ENCODE results near the gene FCRL3.
"Not testable (repeated sequence)": the region's sequence is repeated elsewhere in the genome, so short reads cannot be mapped to it uniquely, and the experiment has no call there.

FCRL3 gene, protein sequence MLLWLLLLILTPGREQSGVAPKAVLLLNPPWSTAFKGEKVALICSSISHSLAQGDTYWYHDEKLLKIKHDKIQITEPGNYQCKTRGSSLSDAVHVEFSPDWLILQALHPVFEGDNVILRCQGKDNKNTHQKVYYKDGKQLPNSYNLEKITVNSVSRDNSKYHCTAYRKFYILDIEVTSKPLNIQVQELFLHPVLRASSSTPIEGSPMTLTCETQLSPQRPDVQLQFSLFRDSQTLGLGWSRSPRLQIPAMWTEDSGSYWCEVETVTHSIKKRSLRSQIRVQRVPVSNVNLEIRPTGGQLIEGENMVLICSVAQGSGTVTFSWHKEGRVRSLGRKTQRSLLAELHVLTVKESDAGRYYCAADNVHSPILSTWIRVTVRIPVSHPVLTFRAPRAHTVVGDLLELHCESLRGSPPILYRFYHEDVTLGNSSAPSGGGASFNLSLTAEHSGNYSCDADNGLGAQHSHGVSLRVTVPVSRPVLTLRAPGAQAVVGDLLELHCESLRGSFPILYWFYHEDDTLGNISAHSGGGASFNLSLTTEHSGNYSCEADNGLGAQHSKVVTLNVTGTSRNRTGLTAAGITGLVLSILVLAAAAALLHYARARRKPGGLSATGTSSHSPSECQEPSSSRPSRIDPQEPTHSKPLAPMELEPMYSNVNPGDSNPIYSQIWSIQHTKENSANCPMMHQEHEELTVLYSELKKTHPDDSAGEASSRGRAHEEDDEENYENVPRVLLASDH

DNA sequence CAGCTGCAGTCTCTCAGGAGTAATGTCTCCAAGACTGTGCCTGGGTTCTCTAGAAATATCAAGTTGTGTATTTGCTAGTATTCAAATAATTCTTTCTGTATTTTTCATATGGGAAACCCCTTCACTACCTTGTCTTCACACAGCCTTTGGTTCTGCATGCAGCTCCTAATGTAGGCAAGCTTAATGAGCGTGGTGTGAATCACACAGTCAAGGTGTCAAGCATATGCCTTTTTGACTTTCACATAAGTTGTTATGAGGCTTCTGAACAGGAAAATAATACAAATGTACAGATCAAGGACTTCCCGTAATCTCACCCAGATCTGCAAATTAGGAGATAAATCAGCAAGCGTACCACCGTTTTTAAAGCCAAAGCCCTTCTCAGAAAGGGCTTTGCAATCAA, at the start of gene FCRL3:
Gene FCRL3 (minus strand): TSS at position 38 of the 400 bp plus-strand sequence. CDS start 280 bp downstream, outside the sequence.
- DNase-seq = no peak

DNA sequence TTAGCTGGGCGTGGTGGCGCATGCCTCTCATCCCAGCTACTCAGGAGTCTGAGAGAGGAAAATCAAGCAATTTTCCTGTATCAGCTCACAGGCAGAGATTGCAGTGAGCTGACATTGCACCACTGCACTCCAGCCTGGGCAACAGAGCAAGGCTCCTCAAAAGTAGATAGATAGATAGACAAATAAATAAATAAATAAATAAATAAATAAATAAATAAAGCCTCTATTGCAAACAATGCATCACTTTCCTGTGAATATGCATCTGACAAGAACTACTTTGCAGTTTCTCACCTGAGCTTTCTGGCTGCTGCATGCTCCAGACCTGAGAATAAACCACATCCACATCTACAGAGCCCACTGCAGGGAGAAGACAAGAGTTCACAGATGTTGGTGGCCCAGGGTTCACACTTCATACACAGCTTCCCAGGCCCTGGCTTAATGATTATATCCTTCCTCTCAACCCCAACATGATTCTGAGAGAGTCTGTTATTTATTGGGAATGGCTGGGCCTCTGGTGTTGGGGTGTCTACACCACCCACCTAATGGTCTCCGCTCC, 47.8 kb upstream of the FCRL3 start:
- no peak for DNase-seq

DNA sequence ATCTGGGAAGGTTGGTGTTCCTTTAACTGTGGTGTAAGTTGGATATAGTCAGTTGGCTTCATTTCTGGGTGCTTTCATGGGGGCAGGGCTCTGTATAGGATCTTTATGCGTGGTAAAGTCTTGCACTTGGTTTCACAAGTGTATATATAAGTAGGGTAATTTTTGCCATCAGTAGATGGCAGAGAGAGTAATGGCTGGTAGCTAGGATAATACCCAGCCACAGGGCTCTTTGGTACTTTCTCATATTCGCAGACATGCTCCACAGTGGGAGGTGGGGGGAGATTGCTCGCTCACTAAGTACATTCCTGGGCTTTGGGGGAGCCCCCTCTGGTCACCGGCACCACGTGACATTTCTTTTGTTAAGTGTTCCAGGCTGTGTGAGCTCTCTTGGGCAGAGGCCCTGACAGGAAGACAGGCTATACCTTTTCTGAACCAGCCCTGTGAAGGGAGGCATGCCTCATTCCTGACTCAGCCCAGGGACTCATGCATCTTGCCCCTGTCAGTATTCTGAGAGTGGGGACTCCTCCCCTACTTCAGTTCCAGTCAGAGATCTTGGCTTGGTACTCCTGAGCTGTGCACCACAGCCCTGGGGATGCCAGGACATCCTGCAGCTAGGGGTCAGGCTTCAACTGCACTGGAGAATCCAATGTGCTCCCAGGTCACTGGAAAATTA, 38.8 kb upstream of the FCRL3 start:
- DNase-seq = no peak

DNA sequence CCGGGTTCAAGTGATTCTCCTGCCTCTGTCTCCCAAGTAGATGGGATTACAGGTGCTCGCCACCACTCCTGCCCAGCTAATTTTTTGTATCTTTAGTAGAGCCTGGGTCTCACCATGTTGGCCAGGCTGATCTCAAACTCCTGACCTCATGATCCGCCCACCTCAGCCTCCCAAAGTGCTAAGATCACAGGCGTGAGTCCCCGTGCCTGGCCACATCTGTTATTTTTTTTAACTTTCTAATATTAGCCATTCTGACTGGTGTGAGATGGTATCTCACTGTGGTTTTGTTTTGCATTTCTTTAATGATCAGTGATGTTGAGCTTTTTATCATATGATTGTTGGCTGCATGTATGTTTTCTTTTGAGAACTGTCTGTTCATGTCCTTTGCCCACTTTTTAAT, 35.4 kb upstream of the FCRL3 start:
- DNase-seq = not testable (repeated sequence)

DNA sequence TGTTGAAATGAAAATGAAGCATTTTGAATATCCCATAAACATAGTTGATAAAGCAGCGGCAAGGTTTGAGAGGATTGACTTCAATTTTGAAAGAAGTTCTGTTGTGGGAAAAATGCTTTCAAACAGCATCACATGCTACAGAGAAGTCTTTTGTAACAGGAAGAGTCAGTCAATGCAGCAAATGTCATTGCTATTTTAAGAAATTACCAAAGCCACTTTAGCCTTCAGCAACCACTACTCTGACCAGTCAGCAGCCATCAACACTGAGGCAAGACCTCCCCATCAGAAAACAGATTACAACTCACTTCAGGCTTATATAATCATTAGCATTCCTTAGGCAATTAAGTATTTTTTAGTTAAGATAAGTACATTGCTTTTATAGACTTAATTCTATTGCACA, 33.8 kb upstream of the FCRL3 start:
- DNase-seq = no peak

DNA sequence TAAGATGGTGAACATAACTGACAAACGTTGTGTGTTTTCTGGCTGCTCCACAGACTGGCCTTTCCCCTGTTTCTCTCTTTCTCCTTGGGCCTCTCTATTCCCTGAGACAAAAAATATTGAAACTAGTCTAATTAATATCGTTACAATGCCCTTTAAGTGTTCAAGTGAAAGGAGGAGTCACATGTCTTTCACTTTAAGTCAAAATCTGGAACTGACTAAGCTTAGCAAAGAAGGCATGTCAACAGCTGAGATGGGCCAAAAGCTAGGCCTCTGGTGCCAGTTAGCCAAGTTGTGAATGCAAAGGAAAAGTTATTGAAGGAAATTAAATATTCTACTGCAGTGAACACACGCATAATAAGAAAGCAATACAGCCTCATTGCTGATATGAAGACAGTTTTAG, 32.2 kb upstream of the FCRL3 start:
- DNase-seq = no peak

DNA sequence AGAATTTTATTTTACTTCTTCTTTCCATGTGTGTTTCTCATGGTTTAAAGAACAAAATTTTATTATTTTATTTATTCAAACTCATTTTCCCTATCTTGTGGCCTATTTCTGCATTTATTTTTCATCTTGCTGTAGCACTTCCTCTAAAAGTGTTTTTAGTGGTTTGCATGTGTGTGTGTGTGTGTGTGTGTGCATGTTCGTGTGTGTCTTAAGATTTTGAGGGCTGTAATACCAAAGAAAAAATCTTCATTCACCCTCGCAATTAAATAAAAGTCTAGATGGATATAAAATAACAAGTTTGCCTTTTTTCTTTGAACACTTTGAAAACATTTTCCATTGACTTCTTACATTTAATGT, 24.6 kb upstream of the FCRL3 start:
- no peak for DNase-seq

DNA sequence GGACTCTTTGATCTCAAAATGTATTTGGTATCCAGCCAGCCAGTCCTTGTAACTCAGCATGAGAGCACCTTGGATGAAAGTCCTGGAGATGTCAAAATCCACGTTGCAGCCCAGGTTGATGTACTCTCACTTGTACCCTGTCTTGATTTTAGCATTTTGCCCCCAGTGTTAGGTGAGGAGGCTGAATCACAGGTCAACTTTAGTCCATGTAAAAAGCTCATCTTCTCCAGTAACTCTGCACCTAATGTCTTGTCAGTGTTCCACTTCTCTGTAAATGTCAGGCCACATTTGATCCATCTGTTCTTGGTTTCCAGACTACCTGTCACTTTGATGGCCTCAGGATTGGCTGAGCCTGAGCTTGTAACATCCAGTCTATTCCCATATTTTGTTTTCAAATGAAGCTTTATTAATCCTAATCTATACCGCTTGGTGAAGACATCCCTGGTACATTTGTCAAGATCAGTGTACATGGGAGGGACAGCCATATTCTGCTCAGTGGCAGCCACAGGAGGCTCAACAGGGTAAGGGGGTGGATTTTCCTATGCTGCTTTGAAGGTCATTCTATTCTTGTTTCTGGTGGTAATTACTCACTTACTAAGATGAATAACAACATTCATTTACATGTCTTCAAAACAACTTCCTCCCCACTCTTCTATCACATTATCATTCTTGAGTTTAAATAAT, 24.1 kb upstream of the FCRL3 start:
- DNase-seq = no peak

DNA sequence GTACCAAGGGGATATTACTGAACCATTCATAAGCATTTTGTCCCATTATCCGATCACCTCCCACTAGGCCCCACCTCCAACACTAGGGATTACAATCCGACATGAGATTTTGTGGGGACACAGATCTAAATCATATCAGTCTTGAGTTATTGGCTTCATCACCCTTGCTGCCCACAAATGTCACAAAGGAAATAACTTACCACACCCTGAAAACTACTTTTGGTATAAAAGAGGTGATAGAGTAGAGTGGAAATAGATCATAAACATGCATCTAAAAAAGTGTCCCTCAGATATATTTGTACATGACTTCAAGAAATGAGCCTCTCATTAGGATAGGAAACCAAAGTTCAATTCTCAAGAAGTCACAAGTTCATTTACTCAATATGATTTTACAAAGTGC, 22.6 kb upstream of the FCRL3 start:
- no peak for DNase-seq

DNA sequence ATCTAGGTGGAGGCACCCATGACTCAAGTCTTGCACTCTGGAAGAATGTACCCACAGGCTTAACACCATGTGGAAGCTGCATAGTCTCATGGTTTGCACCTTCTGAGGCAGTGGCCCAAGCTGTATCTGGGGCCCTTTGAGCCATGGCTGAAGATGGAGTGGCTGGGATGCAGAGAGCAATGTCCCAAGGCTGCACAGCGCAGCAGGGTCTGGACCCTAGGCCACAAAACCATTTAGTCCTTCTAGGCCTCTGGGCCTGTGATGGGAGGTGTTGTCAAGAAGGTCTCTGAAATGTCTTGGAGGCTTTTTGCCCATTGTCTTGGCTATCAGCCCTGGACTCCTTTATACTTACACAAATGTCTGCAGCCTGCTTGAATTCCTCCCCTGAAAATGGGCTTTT, 21.4 kb upstream of the FCRL3 start:
- no peak for DNase-seq

DNA sequence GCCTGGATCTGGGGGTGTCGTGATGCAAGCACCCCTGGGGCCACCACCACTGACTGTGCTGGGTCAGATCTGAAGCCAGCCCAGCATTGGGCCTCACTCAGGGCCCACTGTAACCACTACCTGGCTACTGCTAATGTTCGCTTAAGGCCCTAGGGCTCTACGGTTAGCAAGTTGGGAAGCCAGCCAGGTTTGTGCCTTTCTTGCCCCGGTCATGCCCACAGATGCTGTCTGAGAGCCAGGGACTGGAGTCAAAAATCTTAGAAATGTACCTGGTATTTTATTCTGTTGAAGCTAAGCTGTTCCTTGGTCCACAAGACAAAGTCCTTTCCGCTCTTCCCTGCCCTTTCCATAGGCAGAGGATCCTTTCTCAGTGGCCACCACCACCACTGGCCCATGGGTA, 15.2 kb upstream of the FCRL3 start:
- DNase-seq = no peak

DNA sequence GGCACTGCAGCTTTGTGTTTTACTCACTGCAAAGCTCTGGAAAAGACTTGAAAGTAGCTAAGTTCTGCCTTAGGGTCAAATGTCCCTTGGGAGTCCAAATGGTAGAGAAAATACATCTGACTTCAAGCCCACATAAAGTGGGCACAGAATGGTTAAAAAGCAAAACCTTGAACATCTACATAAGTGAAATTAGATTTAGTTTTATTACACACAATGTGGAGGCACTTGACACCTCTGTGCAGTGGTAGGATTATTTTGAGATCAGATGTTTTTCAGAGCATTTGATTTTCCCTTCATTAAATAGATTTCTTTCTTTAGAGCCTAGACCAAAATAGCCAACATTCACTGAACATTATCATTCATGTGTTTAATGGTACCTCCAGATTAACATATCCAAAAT, 11.2 kb upstream of the FCRL3 start:
- no peak for DNase-seq

DNA sequence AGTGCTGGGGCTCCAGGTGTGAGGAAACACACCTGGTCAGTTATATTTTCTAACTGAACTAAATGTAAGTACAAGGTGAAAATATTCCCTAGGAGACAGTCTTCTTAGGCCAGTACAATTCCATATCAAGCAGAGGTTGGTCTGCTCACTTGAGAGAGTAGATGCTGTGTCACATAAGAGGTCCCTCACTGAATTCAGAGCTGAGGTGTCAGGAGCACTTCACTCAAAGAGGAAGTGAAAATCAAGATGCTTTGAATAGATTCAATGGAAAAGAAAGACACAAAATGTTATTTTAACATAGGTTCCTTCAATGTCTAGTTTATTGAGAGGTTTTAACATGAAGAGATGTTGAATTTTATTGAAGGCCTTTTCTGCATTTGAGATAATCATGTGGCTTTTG, 4.3 kb upstream of the FCRL3 start:
- DNase-seq = no peak

DNA sequence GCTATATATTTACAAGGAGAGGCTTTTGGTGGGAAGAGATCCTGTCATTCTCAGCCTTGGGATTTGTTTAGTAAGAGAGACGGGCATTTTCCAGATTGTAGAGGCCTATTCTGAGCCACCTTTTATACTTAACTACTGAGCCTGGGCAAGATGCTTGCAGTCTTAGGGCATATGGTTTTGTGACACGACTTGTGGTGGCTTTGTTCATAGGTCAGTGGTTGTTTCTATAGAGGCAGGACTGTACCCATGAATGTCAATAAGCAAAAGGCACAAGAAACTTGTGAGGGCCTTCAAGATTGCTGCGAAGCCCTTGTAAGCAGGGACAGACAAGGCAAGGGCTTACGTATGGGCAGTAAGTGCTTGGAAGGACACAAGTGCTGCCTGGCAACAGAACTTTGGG, 3.4 kb upstream of the FCRL3 start:
- DNase-seq = no peak

DNA sequence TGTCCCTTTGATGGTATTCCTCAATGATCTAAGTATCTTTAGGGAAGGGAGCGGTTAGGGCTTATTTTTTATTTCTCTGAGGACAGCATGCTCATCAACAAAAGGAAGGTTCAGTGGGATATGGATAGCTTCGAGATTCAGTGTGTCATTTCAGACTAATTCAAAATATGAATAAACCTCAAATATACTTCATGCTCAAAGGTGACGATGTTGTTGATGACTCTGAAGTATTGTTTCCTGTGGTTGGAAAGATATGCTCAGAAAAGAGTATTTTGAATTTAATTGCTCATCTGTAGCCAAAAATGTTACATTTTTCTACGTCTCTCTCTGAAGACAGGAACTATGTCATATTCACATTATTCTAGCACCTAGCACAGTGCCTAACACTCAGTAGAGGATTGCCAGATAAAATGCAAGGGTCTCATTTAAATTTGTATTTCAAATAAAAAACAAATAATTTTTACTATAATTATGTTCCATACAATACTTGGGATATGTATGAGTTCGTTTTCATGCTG, 1.8 kb upstream of the FCRL3 start:
- DNase-seq = no peak

DNA sequence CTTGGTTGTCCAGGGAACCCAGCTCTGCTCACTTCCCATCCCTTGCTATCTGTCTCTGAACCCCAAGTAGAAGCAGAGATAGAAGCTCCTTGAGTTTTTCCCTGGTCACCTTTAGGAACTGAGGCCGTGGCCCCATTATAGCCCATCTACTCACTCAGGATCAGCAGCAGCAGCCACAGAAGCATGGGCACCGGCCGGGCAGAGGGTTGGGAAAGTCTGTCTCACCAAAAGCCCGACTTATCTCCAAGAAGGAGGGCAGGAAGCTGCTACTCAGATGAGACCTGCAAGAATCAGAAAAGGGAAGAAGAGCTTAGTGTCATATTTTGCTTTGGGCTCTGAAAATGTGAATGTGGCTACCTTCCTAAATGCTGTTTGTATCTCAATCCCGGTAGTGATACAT, 264 bp downstream of the FCRL3 start:
- DNase-seq = no peak

DNA sequence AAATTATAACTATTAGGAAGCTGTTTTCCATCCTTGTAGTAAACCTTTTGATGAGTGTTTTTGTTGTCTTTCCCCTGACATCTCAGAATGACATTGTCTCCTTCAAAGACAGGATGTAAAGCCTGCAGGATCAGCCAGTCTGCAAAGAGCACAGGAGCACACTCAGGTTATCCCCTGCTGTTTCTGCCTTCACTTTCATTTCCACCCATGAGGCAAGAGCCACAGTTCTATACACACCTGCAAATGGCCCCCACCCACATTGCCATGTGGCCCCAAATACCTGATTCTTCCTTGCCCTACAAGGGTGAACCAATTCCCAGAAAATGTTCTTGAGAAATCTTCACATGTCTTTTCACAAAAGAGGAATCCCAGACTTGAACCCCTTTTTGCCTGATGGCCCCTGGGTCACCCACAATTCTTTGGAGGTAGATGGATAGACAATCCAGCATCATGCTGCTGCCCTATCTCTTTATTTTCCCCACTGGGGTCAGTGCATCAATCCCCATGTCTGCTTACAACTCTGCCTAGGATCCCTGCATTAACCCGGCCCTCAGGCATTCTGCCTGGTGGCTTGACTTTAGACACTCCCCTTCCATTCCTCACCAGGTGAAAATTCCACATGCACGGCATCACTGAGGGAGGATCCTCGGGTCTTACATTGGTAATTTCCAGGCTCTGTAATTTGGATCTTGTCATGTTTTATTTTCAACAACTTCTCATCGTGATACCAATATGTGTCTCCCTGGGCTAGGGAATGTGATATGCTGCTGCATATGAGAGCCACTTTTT, 2.6 kb downstream of the FCRL3 start:
- no peak for DNase-seq

DNA sequence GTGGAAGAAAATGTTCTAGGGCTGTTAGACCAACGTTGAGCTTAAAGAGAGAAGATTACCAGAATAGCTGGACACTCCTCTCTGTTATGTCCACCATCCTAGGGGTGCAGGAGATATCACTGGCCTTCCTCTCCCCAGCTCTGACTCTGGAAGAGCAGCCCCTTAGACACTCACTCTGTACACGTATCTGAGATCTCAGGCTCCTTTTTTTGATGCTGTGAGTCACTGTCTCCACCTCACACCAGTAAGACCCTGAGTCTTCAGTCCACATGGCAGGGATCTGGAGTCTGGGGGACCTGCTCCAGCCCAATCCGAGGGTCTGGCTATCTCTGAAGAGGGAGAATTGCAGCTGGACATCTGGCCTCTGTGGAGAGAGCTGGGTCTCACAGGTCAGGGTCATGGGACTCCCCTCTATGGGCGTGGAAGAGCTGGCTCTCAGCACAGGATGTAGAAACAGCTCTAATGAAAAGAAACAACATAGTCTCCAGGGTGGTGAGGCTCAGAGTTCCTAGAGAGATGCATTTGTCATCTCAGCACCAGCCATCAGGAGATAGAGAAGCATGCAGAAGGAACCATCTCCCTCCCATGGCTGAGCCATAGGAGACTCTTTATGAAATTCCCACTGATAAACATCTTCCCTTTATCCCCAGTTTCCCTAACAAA, 3.5 kb downstream of the FCRL3 start:
- no peak for DNase-seq

DNA sequence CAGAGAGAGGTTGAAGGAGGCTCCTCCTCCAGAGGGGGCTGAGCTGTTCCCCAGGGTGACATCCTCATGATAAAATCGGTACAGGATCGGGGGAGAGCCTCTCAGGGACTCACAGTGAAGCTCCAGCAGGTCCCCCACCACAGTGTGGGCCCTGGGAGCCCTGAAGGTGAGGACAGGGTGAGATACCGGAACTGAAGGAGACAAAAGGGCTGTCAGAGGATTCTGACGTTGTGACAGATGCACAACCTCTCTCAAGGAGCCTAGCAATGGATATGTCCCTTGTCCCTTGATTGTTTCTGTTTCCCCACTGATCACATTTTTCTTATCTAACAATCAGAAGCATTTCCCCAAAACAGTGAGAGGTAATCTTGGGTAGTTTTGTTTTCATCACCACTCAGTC, 5.2 kb downstream of the FCRL3 start:
- DNase-seq = no peak

DNA sequence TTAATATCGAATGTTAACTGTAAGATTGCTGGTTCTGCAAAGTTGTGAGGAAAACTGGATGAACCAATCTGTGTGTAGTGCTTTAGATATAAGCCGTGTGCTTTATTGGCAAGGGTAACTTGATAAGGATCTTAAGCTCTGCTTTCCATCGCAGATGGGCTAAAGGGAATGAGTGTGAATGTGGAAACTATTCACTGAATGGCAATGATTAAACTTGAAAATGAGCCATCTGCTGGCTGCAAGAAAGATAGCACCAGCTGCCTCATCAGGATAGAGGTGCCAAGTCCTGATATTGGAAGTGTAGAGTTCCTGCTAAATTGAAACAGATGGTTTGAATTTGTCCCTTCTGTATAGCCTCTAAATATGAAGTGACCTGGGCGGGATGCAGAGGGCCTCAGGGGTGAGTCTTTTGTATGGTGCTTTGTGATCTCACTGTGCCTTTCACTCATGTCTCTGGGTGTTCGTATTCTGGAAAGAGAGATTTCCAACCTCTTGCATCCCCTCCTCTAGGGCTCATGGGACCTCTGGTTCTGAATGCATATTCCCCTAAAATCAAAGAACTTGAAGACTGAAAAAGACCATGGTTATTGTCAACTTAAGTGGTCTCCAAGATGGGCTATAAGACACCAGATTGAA, 9.2 kb downstream of the FCRL3 start:
- no peak for DNase-seq
